BJ (cell line): ENCODE results near the gene FAM168B. TPM values are rescaled to one million over a fixed set of nuclear protein-coding genes. Genes with fewer than 3 reads are reported as not detected.

Experiments used
- CTCF ChIA-PET: fragments of 350-600 bp; formaldehyde crosslinking; extraction: SDS; loops from one replicate; lab custom pipeline; 2021; ENCODE audit warnings: antibody characterized with exemption, inconsistent platforms; lab: Yijun Ruan, JAX
- POLR2A ChIA-PET: fragments of 300-600 bp; sonication (Branson Sonifier 250); formaldehyde crosslinking; extraction: SDS; loops from one replicate; lab custom pipeline; 2021; ENCODE audit warnings: antibody characterized with exemption; lab: Charles Lee
- DNase-seq: peaks from one replicate; pipeline ENCODE4 v3.0.0-alpha.2; 2011; ENCODE audit warnings: low read depth
- H3K27me3 ChIP-seq: 2 replicates; pipeline ENCODE4 v1.6.0; 2011; ENCODE audit warnings: low read length; ENCODE audit not compliant: control insufficient read depth, insufficient read depth
- H3K36me3 ChIP-seq: 2 replicates; pipeline ENCODE4 v1.5.1; 2011; ENCODE audit warnings: low read length; ENCODE audit not compliant: control insufficient read depth, insufficient read depth
- H3K4me3 ChIP-seq: 2 replicates; pipeline ENCODE4 v1.5.1; 2011; ENCODE audit warnings: low read depth, mild to moderate bottlenecking, control low read depth, low read length
- CTCF ChIP-seq: IDR thresholded peaks from 2 replicates; pipeline ENCODE4 v1.5.1; 2011; ENCODE audit warnings: low read depth, mild to moderate bottlenecking, control low read depth, inconsistent platforms, low read length, moderate library complexity; ENCODE audit not compliant: insufficient read depth
- polyA plus RNA-seq: library from polyadenylated mRNA; depleted of rRNA; stranded (reverse); fragments of >200 nt; gene quantifications from 2 replicates; pipeline ENCODE4 v1.2.3, GENCODE V29; 2011

FAM168B gene
- polyA plus RNA-seq, 1 experiment, result 85.6 TPM

- no peak for DNase-seq
- H3K27me3 ChIP-seq, result no peaks in the 10 kb centered on the region
- POLR2A ChIA-PET, result no interaction called here
- TF ChIP-seq CTCF, result no peak
- H3K36me3 ChIP-seq, result peaks cover 6% of the 10 kb centered on the region
- H3K4me3 ChIP-seq, result no peak overlapping the region
- CTCF ChIA-PET, result no interaction called here
Observed at GRCh38 chr2:131038258-131039100, 54.8 kb downstream of the FAM168B start.

- no peak for TF ChIP-seq CTCF
- peaks cover 6% of the 10 kb centered on the region for H3K36me3 ChIP-seq
- CTCF ChIA-PET, result no interaction called here
- no peaks in the 10 kb centered on the region for H3K27me3 ChIP-seq
- DNase-seq, result no peak
- POLR2A ChIA-PET, result no interaction called here
- H3K4me3 ChIP-seq, result no peak overlapping the region
Observed at GRCh38 chr2:131037398-131038257, 55.6 kb downstream of the FAM168B start.

GRCh38 chr2:131036696-131037397, 56.4 kb downstream of the FAM168B start:
- ChIA-PET POLR2A (no interaction called here), CTCF (no interaction called here)
- TF ChIP-seq CTCF, result no peak
- DNase-seq, result no peak
- Histone ChIP-seq H3K36me3 (peaks cover 6% of the 10 kb centered on the region), H3K4me3 (no peak overlapping the region), H3K27me3 (no peaks in the 10 kb centered on the region)

- POLR2A ChIA-PET, result no interaction called here
- CTCF ChIA-PET, result no interaction called here
- no peak for TF ChIP-seq CTCF
- DNase-seq, result no peak
- no peak overlapping the region for H3K4me3 ChIP-seq
- H3K36me3 ChIP-seq, result peaks cover 2% of the 10 kb centered on the region
- H3K27me3 ChIP-seq, result no peaks in the 10 kb centered on the region
Observed at GRCh38 chr2:131036269-131036668, 57.0 kb downstream of the FAM168B start.
